ENCODE data around the gene NNAT.

DNA sequence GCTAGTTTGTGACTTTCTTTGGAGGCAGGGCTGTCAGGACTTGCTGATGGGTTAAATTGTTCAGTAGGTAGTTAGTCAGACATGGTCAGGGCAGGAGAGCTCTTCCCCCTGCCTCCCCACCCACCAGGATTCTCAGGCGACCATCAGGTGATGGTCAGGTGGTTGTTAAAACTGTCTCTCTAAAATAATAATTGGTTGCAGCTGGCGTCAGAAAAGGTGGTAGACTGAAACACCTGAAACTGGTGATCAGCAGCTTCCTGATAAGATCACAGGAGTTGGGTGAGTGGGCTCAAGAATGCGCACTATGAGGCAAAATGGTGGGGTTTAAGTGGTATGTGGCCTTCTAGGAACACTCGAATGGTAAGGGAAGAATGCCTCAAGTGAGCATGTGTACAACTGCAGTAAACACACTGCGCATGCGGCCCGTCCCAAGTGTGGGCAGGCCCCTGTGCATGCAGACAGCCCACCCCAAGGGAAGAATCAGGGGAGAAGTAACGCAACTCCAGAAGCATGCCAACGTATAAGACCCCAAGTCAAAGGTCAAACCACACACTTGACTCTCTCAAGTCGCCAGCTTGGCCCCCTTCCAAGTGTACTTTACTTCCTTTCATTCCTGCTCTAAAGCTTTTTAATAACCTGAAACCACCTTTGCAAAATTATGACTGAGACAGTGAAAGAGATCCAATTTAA, 14.5 kb downstream of the NNAT start:
- TF ChIP-seq ZNF274 (IDR thresholded peaks at IDR 0.05; ENCODE audit: low read depth, low read length), result no peak
- TF ChIP-seq SUZ12 (IDR thresholded peaks at IDR 0.05; ENCODE audit: extremely low read depth, insufficient read depth, insufficient read length), result no peak
- TF ChIP-seq YY1 (IDR thresholded peaks at IDR 0.05; ENCODE audit: insufficient read depth, insufficient read length), result no peak

Measured in NT2/D1 (cell line).